ENCODE data around the gene SUGT1.
"Not testable (repeated sequence)": the region's sequence is repeated elsewhere in the genome, so short reads cannot be mapped to it uniquely, and the experiment has no call there.

Gene SUGT1

GRCh38 chr13:52652196-52652979 lies at the start of gene SUGT1:
Gene SUGT1 (plus strand): TSS chr13:52652836. CDS start chr13:52652921, 85 bp downstream.
- no peaks in the 10 kb centered on the region for H3K27me3 Mint-ChIP-seq
- H3K27ac Mint-ChIP-seq, result no peak within 1 kb of the TSS
- H3K36me3 Mint-ChIP-seq (ENCODE audit: low read depth), result peaks cover 26% of the 10 kb centered on the region
- H3K9me3 Mint-ChIP-seq, result no peaks in the 10 kb centered on the region
- H3K4me1 Mint-ChIP-seq (ENCODE audit: low read depth), result peaks cover 9% of the 10 kb centered on the region
- no peak within 1 kb of the TSS for H3K4me3 Mint-ChIP-seq

DNA sequence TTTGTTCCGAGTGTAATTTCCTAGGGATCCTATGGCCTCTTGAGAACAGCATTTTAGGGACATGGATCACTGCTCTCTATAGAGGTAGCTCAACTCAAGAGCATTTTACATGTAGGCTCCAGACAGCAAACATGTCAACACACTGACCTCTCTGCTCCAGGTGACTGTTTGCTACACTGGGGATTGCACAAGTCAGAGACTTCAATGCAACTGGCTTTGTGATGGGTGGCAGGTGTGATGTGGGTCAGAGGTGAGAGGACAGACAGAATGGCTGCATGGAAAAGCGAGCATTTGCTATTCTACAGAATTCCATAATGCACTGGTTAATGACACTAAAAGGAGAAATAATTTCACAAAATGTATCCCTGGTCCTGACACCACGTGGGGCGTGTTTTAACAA lies 49.3 kb upstream of the SUGT1 start:
- Mint-ChIP-seq H3K4me1 (ENCODE audit: low read depth) (peaks cover 23% of the 10 kb centered on the region), H3K27me3 (peaks cover 24% of the 10 kb centered on the region)
- not testable (repeated sequence) for H3K27ac Mint-ChIP-seq; H3K9me3 Mint-ChIP-seq; H3K4me3 Mint-ChIP-seq; H3K36me3 Mint-ChIP-seq (ENCODE audit: low read depth)

- H3K9me3 Mint-ChIP-seq; H3K36me3 Mint-ChIP-seq (ENCODE audit: low read depth); H3K4me1 Mint-ChIP-seq (ENCODE audit: low read depth); H3K27ac Mint-ChIP-seq; H3K27me3 Mint-ChIP-seq; H3K4me3 Mint-ChIP-seq: not testable (repeated sequence)
Measured at GRCh38 chr13:52606126-52606525, 46.5 kb upstream of the SUGT1 start.

GRCh38 chr13:52606795-52607194 lies 45.8 kb upstream of the SUGT1 start:
- not testable (repeated sequence) for H3K27me3 Mint-ChIP-seq; H3K36me3 Mint-ChIP-seq (ENCODE audit: low read depth); H3K9me3 Mint-ChIP-seq; H3K27ac Mint-ChIP-seq; H3K4me3 Mint-ChIP-seq; H3K4me1 Mint-ChIP-seq (ENCODE audit: low read depth)

DNA sequence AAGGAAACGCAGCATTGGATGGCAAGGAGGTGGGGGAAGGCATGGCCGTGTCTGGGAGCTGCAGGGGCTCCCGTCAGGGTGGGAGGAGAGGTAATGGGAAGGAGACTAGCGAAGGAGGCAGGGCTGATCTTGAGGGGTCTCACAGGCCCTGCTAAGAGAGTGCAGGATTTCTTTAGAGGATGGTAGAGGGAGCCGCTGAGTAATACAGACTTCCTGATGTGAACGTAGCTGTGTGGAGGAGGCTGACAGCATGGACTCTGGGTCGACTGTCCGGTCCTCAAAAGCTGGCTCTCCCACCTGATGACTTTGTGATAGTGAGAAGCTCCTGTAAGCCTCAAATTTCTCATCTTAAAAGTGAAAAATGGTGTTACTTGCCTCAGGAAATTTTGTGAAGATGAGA lies 44.5 kb upstream of the SUGT1 start:
- not testable (repeated sequence) for H3K27me3 Mint-ChIP-seq; H3K9me3 Mint-ChIP-seq; H3K4me1 Mint-ChIP-seq (ENCODE audit: low read depth); H3K36me3 Mint-ChIP-seq (ENCODE audit: low read depth); H3K27ac Mint-ChIP-seq; H3K4me3 Mint-ChIP-seq

DNA sequence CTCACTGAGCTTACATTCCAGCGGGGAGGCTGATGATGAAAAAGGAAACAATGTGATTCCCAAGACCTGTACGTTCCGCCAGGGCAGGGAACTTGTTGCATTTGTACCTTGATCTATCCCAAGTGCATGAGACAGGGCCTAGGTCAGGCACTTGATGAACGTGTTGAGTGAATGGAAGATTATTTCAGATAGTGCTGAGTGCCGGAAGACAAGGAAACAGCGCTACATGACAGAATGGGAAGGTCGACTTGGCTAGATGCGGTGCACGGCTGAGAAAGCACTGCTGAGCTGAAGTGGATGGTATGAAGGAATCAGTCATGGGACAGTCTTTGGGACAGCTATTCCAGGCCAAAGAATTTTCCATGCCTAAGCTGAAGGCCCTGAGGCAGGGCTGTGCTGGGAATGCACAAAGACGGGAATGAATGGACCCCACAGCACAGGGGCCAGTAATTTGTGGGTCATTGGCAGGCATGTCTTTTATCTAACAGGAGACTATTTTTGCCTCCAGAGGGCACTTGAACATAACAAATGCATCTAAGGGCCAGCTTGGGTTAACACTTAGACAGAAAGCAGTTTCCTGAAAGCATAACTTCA lies 43.5 kb upstream of the SUGT1 start:
- not testable (repeated sequence) for H3K27ac Mint-ChIP-seq; H3K36me3 Mint-ChIP-seq (ENCODE audit: low read depth); H3K27me3 Mint-ChIP-seq; H3K4me3 Mint-ChIP-seq; H3K9me3 Mint-ChIP-seq; H3K4me1 Mint-ChIP-seq (ENCODE audit: low read depth)

DNA sequence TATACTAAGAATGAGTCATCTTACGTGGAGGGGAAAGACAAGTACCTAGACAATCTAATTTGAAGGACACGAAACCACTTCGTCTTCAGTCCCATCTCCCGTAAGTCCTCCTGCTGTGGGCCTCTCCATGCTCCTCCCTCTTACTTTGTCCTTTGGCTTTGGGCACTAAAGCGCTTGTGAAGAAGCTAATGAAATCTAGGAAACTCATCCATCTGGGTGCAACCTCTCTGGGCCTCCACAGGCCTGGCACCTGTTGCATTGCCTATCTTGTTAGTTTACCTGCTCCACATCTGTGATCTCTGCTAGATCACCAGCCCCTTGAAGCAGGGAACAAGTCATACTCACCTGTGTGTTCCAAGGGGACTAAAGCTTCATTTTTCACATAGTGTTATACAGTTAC lies 42.5 kb upstream of the SUGT1 start:
- H3K27ac Mint-ChIP-seq; H3K36me3 Mint-ChIP-seq (ENCODE audit: low read depth); H3K9me3 Mint-ChIP-seq; H3K27me3 Mint-ChIP-seq; H3K4me3 Mint-ChIP-seq; H3K4me1 Mint-ChIP-seq (ENCODE audit: low read depth): not testable (repeated sequence)

DNA sequence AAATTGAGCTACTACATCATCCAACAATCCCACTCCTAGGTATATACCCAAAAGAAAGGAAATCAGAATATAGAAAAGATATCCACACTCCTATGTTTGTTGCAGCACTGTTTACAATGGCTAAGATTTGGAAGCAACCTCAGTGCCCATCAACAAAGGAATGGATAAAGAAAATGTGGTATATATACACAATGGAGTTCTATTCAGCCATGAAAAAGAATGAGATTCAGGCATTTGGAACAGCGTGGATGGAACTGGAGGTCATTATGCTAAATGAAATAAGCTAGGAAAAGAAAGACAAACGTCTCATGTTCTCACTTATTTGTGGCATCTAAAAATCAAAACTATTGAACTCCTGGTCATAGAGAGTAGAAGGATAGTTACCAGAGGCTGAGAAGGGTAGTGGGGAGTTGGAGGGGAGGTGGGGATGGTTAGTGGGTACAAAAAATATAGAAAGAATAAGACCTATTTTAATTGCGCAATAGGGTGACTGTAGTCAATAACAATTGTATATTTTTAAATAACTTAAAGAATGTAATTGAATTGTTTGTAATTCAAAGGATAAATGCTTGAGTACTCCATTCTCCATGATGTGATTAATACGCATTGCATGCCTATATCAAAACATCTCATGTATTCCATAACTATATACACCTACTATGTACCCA lies 37.4 kb upstream of the SUGT1 start:
- Mint-ChIP-seq H3K9me3 (no peaks in the 10 kb centered on the region), H3K27me3 (no peaks in the 10 kb centered on the region), H3K4me3 (no peak overlapping the region), H3K4me1 (ENCODE audit: low read depth) (peaks cover 30% of the 10 kb centered on the region), H3K27ac (no peak overlapping the region), H3K36me3 (ENCODE audit: low read depth) (no peaks in the 10 kb centered on the region)

DNA sequence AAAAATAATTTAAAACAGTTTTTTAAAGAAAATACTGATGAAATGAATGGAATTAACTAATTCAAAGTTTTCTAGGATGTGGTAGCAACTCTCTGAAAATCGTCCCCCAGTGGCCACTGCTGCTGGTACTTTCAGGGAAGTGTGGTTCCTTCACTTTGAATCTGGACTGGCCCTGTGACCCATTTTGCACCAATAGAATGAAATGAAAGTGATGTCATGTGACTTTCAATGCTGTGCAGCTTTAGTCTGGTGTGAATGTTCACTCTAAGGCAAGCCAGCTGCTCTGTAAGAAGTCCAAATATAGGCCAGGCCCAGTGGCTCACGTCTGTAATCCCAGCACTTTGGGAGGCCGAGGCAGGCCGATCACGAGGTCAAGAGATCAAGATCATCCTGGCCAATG lies 36.8 kb upstream of the SUGT1 start:
- no peaks in the 10 kb centered on the region for H3K9me3 Mint-ChIP-seq
- no peaks in the 10 kb centered on the region for H3K36me3 Mint-ChIP-seq (ENCODE audit: low read depth)
- no peak overlapping the region for H3K27ac Mint-ChIP-seq
- no peaks in the 10 kb centered on the region for H3K27me3 Mint-ChIP-seq
- peaks cover 32% of the 10 kb centered on the region for H3K4me1 Mint-ChIP-seq (ENCODE audit: low read depth)
- H3K4me3 Mint-ChIP-seq, result peak overlapping the region; percentile 99

- Mint-ChIP-seq H3K4me3 (peak overlapping the region; percentile 99), H3K27me3 (no peaks in the 10 kb centered on the region), H3K4me1 (ENCODE audit: low read depth) (peaks cover 40% of the 10 kb centered on the region)
Measured at GRCh38 chr13:52617070-52618060, 35.3 kb upstream of the SUGT1 start.

DNA sequence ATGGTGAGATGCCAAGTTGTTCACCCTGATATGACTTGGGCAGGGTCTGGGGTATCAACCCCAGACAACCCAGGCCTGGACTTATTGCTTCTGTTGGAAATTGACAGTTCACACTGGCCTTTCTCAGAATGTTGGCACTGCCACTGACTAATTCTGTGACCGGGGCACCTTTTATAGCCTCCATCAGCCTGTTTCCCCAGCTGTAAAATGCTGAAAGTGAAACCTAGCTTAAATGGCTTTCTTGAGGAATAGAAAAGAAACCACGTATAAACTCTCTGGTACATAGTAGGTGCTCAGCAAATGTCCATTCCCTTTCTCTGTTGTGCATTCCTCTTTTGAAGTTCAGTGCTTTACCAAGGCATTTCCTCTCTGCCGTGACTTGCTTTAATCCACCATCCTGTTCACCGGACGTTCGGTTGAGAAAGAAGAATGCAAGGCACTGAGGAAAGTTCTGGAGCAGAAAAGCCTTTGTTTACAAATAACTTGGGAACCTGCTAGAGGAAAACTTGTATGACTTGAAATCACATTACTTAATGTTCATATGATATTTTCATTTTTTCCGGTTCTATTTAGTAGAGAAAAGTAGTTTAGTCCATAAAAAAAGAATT lies 21.4 kb upstream of the SUGT1 start:
- not testable (repeated sequence) for H3K4me1 Mint-ChIP-seq (ENCODE audit: low read depth); H3K27me3 Mint-ChIP-seq; H3K9me3 Mint-ChIP-seq; H3K27ac Mint-ChIP-seq; H3K4me3 Mint-ChIP-seq
- peaks cover 56% of the 10 kb centered on the region for H3K36me3 Mint-ChIP-seq (ENCODE audit: low read depth)

More at GRCh38 chr13:52617070-52618060, 35.3 kb upstream of the SUGT1 start:
- peak overlapping the region; percentile 86 for H3K27ac Mint-ChIP-seq
- H3K9me3 Mint-ChIP-seq, result no peaks in the 10 kb centered on the region
- peaks cover under 1% of the 10 kb centered on the region for H3K36me3 Mint-ChIP-seq (ENCODE audit: low read depth)

DNA sequence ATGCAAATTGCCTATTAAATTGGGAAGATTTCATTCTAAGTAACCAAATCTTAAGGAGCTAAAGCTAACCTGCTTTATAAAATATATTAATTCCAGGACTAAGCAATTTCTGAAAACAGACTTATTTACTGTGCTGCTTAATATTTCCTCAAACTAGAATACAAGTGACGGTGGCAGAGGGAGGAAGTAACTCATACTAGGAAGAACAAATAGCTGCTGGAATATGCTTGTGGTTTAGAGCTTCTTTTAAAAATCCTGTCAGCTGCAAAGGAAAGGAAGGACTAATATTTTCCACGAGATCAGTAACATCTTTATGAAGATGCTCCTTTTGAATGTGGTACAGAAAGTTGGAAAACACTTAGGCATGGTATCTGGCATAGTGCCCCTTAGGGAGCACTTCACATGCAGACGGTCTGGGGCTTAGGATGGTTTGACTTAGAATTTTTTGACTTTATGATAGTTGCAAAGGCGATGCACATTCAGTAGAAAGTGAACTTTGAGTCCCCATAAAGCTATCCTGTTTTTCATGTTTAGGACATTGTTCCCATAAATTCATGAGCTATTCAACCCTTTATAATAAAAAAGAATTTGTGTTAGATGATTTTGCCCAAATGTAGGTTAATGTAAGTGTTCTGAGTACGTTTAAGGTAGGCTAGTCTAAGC lies 13.8 kb upstream of the SUGT1 start:
- Mint-ChIP-seq H3K4me1 (ENCODE audit: low read depth) (no peaks in the 10 kb centered on the region), H3K4me3 (no peak overlapping the region), H3K36me3 (ENCODE audit: low read depth) (peaks cover 64% of the 10 kb centered on the region)

GRCh38 chr13:52642131-52642530 lies 10.5 kb upstream of the SUGT1 start, which contains the start of gene HNRNPA1L2:
Gene HNRNPA1L2 (plus strand): TSS chr13:52642431. CDS start chr13:52642493, 62 bp downstream.
- Mint-ChIP-seq H3K36me3 (ENCODE audit: low read depth) (peaks cover 67% of the 10 kb centered on the region), H3K27me3 (no peaks in the 10 kb centered on the region), H3K9me3 (no peaks in the 10 kb centered on the region), H3K27ac (no peak within 1 kb of the TSS), H3K4me3 (no peak within 1 kb of the TSS), H3K4me1 (ENCODE audit: low read depth) (no peaks in the 10 kb centered on the region)

More for the DNA sequence above, 13.8 kb upstream of the SUGT1 start:
- Mint-ChIP-seq H3K27me3 (no peaks in the 10 kb centered on the region), H3K27ac (no peak overlapping the region), H3K9me3 (no peaks in the 10 kb centered on the region)

DNA sequence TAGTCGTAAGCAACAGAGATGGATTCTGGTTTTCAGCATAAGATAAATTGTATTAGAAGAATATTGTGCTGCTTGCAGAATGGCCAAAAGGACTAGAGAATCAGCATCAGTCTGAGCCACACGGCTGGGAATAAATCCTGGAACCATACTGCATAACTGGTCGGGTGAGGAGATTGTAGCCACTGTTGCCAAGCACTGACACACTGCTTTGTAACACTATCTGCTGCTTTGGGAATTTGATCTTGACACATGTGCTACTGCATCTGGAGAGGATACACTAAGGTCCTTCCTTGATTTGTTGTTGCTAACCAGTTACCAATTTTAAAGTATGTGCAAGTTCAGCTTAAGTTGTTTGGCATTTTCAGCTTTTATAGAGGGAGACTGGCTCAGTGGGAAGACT lies 8.5 kb upstream of the SUGT1 start:
- Mint-ChIP-seq H3K4me1 (ENCODE audit: low read depth) (no peaks in the 10 kb centered on the region), H3K36me3 (ENCODE audit: low read depth) (peaks cover 61% of the 10 kb centered on the region), H3K27ac (no peak overlapping the region)

More for the DNA sequence above, 8.5 kb upstream of the SUGT1 start:
- Mint-ChIP-seq H3K9me3 (no peaks in the 10 kb centered on the region), H3K4me3 (no peak overlapping the region), H3K27me3 (no peaks in the 10 kb centered on the region)
